Measurements from ENCODE around the gene ZNF57. TPM values are rescaled to one million over a fixed set of nuclear protein-coding genes. Genes with fewer than 3 reads are reported as not detected.
"Not testable (repeated sequence)": the region's sequence is repeated elsewhere in the genome, so short reads cannot be mapped to it uniquely, and the experiment has no call there.

Gene ZNF57
- total and polyA plus RNA-seq, 9 donors: 3.7 to 6.5 (median 4.7) TPM

GRCh38 chr19:2888731-2889224 is 11.9 kb upstream of the ZNF57 start:
- Histone ChIP-seq H3K9me3 (no peaks in the 10 kb centered on the region), H3K27ac (no peak overlapping the region), H3K27me3 (no peaks in the 10 kb centered on the region), H3K4me1 (ENCODE audit: insufficient read depth) (no peaks in the 10 kb centered on the region), H3K36me3 (no peaks in the 10 kb centered on the region), H3K4me3 (no peak overlapping the region)
- TF ChIP-seq EP300 (IDR thresholded peaks at IDR 0.05) (no peak), POLR2A (IDR thresholded peaks at IDR 0.05) (no peak), CTCF (IDR thresholded peaks at IDR 0.05) (no peak)
- 46 to 80% (median 68%) methylated on average over 36 to 37 of the region's 37 CpGs for WGBS, 3 donors
- intact Hi-C loops (cut with DNase I): no loop called here
- peak in 3 of 5 donors; percentile 62 to 66 (median 65) for DNase-seq

GRCh38 chr19:2890531-2890930 is 10.2 kb upstream of the ZNF57 start:
- H3K4me1 ChIP-seq (ENCODE audit: insufficient read depth); H3K4me3 ChIP-seq; DNase-seq; H3K9me3 ChIP-seq; H3K36me3 ChIP-seq; intact Hi-C loops (cut with DNase I); H3K27ac ChIP-seq; H3K27me3 ChIP-seq: not testable (repeated sequence)
- 77 to 78% (median 77%) methylated on average over 8 of the region's 8 CpGs for WGBS, 3 donors

- TF ChIP-seq CTCF (IDR thresholded peaks at IDR 0.05) (no peak), POLR2A (IDR thresholded peaks at IDR 0.05) (no peak), EP300 (IDR thresholded peaks at IDR 0.05) (no peak)
- Histone ChIP-seq H3K36me3 (no peaks in the 10 kb centered on the region), H3K4me1 (ENCODE audit: insufficient read depth) (peaks cover 3% of the 10 kb centered on the region), H3K4me3 (no peak overlapping the region), H3K9me3 (no peaks in the 10 kb centered on the region), H3K27me3 (no peaks in the 10 kb centered on the region), H3K27ac (no peak overlapping the region)
- 71 to 73% (median 73%) methylated on average over 8 of the region's 8 CpGs for WGBS, 3 donors
- DNase-seq: no peak
- intact Hi-C loops (cut with DNase I): no loop called here
These were observed 4.0 kb upstream of the ZNF57 start for GRCh38 chr19:2896694-2897093.

- DNase-seq: no peak
- H3K4me1 ChIP-seq (ENCODE audit: insufficient read depth): peaks cover 8% of the 10 kb centered on the region
- no peak overlapping the region for H3K27ac ChIP-seq
- intact Hi-C loops (cut with DNase I): no loop called here
- TF ChIP-seq EP300 (IDR thresholded peaks at IDR 0.05) (no peak), POLR2A (IDR thresholded peaks at IDR 0.05) (no peak), CTCF (IDR thresholded peaks at IDR 0.05) (no peak)
- H3K27me3 ChIP-seq: no peaks in the 10 kb centered on the region
- WGBS, 3 donors: 80 to 86% (median 85%) methylated on average over 13 of the region's 13 CpGs
- no peaks in the 10 kb centered on the region for H3K36me3 ChIP-seq
- H3K9me3 ChIP-seq: no peaks in the 10 kb centered on the region
- H3K4me3 ChIP-seq: no peak overlapping the region
These were observed 2.0 kb downstream of the ZNF57 start for GRCh38 chr19:2902590-2903218.

- H3K4me3 ChIP-seq; DNase-seq; H3K36me3 ChIP-seq; H3K27me3 ChIP-seq; H3K9me3 ChIP-seq; H3K27ac ChIP-seq; intact Hi-C loops (cut with DNase I); H3K4me1 ChIP-seq (ENCODE audit: insufficient read depth): not testable (repeated sequence)
- WGBS, 3 donors: 92 to 96% (median 93%) methylated on average over 13 of the region's 13 CpGs
These were observed 2.6 kb downstream of the ZNF57 start for GRCh38 chr19:2903326-2903725.
